Ectodermal cell (in vitro differentiated cells): ENCODE results near the gene ATP8B1.

Experiments used
- H3K27ac ChIP-seq: 2 replicates; pipeline ENCODE4 v1.7.0; 2013; ENCODE audit warnings: mild to moderate bottlenecking, low read depth, low read length; ENCODE audit not compliant: insufficient read depth, poor library complexity, severe bottlenecking
- H3K27me3 ChIP-seq: 2 replicates; pipeline ENCODE4 v1.7.0; 2013; ENCODE audit warnings: mild to moderate bottlenecking, low read length; ENCODE audit not compliant: insufficient read depth, control insufficient read depth, poor library complexity, severe bottlenecking
- H3K36me3 ChIP-seq: one replicate; pipeline ENCODE4 v1.7.0; 2013; ENCODE audit warnings: low read length; ENCODE audit not compliant: control insufficient read depth, insufficient read depth
- H3K4me1 ChIP-seq: one replicate; pipeline ENCODE4 v1.7.0; 2013; ENCODE audit warnings: low read length; ENCODE audit not compliant: control insufficient read depth, insufficient read depth
- H3K4me3 ChIP-seq: 2 replicates; pipeline ENCODE4 v1.7.0; 2013; ENCODE audit warnings: low read depth, low read length, control low read depth; ENCODE audit not compliant: insufficient read depth
- H3K9me3 ChIP-seq: 2 replicates; pipeline ENCODE4 v1.7.0; 2013; ENCODE audit warnings: mild to moderate bottlenecking, low read length, moderate library complexity; ENCODE audit not compliant: control insufficient read depth
- WGBS, 2 experiments: methylation state at CpG; one replicate each; pipeline ENCODE4 v1.1.7; 2013; ENCODE audit warnings: missing lambda C conversion rate in 2 of 2; 5-methylcytosine and 5-hydroxymethylcytosine counted together

Gene ATP8B1

GRCh38 chr18:57768537-57769326 lies 34.4 kb downstream of the ATP8B1 start:
- H3K36me3 ChIP-seq: no peaks in the 10 kb centered on the region
- no peak overlapping the region for H3K4me3 ChIP-seq
- WGBS, 2 experiments: 93 to 94% methylated on average over 8 of the region's 8 CpGs
- no peaks in the 10 kb centered on the region for H3K4me1 ChIP-seq
- no peak overlapping the region for H3K27ac ChIP-seq
- no peaks in the 10 kb centered on the region for H3K27me3 ChIP-seq
- no peaks in the 10 kb centered on the region for H3K9me3 ChIP-seq

DNA sequence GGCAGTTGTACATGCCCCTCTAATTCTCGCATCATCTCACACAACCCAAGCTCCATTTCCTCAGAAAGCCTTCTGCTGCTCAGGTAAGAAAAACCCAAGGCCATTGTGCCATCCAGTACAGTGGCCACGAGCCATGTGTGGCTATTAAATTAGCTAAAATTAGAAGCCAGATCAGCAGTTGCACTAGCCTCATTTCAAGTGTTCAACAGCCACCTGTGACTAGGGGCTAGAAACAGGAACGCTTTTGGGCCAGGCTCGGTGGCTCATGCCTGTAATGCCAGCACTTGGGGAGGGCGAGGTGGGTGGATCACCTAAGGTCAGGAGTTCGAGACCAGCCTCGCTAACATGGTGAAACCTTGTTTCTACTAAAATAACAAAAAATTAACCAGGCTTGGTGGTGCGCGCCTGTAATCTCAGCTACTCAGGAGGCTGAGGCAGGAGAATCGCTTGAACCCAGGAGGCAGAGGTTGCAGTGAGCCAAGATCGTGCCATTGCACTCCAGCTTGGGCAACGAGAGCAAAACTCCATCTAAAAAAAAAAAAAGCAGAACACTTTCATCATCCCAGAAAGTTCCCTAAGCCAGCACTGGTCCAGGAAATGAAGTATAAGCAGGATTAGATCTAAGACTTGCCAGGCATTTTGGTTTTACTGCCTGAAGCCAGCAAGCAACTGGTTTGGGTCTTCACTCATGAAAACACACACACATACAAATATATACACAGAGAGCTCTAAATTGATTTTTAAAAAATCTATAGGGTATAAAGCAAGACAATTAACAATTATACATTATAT lies 35.7 kb downstream of the ATP8B1 start:
- no peaks in the 10 kb centered on the region for H3K4me1 ChIP-seq
- WGBS, 2 experiments: 85 to 89% methylated on average over 12 of the region's 12 CpGs

DNA sequence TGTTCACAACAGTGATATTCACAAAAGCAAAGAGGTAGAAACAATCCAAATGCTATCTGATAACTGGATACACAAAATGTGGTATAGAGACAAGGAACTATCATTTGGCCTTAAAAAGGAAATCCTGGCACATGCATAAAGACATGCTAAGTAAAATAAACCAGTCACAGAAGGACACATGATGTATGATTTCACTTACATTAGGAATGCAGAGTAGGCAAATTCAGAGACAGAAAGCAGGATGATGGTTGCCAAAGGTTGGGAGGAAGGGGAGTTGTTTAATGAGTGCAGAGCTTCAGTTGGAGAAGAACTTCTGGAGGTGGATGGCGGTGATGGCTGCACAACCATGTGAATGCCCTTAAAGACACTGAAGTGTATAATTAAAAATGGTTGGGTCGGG lies 38.1 kb downstream of the ATP8B1 start:
- Histone ChIP-seq H3K27ac (no peak overlapping the region), H3K27me3 (no peaks in the 10 kb centered on the region), H3K4me1 (no peaks in the 10 kb centered on the region), H3K4me3 (no peak overlapping the region), H3K9me3 (no peaks in the 10 kb centered on the region), H3K36me3 (no peaks in the 10 kb centered on the region)
- 93 to 96% methylated on average over 2 of the region's 2 CpGs for WGBS, 2 experiments

More for the DNA sequence above, 35.7 kb downstream of the ATP8B1 start:
- no peaks in the 10 kb centered on the region for H3K27me3 ChIP-seq
- H3K27ac ChIP-seq: no peak overlapping the region
- H3K4me3 ChIP-seq: no peak overlapping the region
- H3K9me3 ChIP-seq: no peaks in the 10 kb centered on the region
- H3K36me3 ChIP-seq: no peaks in the 10 kb centered on the region

DNA sequence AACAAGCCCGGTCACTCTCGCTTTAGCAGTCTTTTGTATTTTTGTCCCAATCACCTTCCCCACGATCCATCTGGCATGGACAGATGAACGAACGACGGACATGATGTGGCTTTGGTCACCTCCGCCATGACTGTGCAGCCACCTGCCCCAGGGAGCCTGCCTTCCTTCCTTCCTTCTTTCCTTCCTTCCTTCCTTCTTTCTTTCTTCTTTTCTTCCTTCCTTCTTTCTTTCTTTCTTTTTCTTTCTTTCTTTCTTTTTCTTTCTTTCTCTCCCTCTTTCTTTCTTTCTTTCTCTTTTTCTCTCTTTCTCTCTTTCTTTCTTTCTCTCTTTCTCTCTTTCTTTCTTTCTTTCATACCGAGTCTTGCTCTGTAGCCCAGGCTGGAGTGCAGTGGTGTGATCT lies 39.0 kb downstream of the ATP8B1 start:
- H3K27me3 ChIP-seq: no peaks in the 10 kb centered on the region
- no peak overlapping the region for H3K27ac ChIP-seq
- no peaks in the 10 kb centered on the region for H3K4me1 ChIP-seq
- 86 to 88% methylated on average over 8 of the region's 8 CpGs for WGBS, 2 experiments
- no peaks in the 10 kb centered on the region for H3K36me3 ChIP-seq
- H3K4me3 ChIP-seq: no peak overlapping the region
- H3K9me3 ChIP-seq: no peaks in the 10 kb centered on the region

DNA sequence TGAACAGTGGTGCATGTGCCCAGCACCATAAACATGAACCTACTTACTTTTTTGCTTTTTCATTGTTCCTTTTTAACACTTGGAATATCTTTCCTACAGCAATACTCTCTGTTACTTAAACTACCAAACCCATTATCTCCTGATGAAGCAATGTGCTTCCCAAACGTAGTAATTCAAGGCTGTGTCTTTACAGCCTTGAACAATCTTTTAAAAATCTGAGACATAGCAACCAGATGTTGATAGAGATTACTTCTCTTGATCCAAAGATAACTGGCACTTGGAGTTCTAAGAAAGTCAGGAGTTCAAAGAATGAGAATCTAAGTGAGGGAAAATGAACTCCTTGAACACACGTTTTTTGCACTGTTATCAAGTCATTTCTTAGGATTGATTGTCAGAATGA lies 40.4 kb downstream of the ATP8B1 start:
- H3K36me3 ChIP-seq: no peaks in the 10 kb centered on the region
- no peak overlapping the region for H3K4me3 ChIP-seq
- H3K27ac ChIP-seq: no peak overlapping the region
- H3K9me3 ChIP-seq: no peaks in the 10 kb centered on the region
- H3K4me1 ChIP-seq: no peaks in the 10 kb centered on the region
- no peaks in the 10 kb centered on the region for H3K27me3 ChIP-seq
- WGBS, 2 experiments: 94 to 96% methylated on average over 2 of the region's 2 CpGs

- WGBS, 2 experiments: 95% methylated on average over 13 of the region's 13 CpGs
- no peaks in the 10 kb centered on the region for H3K9me3 ChIP-seq
- no peaks in the 10 kb centered on the region for H3K27me3 ChIP-seq
- H3K4me3 ChIP-seq: no peak overlapping the region
- no peak overlapping the region for H3K27ac ChIP-seq
- H3K4me1 ChIP-seq: no peaks in the 10 kb centered on the region
- H3K36me3 ChIP-seq: no peaks in the 10 kb centered on the region
Measured at GRCh38 chr18:57759650-57760049, 43.5 kb downstream of the ATP8B1 start.

GRCh38 chr18:57755473-57756067 lies 47.5 kb downstream of the ATP8B1 start:
- H3K9me3 ChIP-seq: no peaks in the 10 kb centered on the region
- 88 to 89% methylated on average over 7 of the region's 7 CpGs for WGBS, 2 experiments
- no peaks in the 10 kb centered on the region for H3K36me3 ChIP-seq
- H3K27me3 ChIP-seq: no peaks in the 10 kb centered on the region
- H3K27ac ChIP-seq: no peak overlapping the region
- no peaks in the 10 kb centered on the region for H3K4me1 ChIP-seq
- no peak overlapping the region for H3K4me3 ChIP-seq

DNA sequence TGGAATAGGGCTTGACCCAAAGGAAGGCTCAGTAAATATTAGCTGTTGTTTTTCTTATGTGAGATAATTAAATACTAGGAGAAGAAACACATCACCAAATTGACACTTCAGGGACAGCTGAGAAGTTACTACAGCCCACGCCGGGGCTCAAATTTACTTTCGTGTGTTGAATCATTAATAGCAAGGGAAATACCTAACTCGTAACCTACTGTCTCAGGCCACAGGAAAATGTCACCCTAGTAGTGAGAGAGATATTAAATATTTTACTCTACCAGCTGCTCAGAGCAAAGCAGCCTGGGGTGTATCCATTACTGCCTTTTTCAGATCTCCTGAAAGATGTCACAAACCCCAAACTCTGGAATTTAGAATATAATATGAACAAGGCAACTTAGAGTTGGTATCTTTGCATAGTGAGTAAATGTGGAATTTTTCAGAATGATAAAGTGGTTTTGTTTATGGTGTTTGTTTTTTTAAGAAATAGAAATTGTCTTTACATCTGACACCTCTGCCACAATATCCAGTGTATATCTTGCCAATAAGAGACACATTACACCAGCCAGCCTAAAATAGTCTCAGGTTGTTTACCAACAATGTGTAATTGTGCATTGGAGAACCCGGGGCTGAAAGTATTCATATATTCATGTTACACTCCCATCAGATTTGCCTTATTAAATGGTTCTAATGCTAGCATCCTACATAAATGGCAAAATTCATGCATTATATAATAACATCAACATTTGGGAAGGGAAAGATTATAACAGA lies 48.4 kb downstream of the ATP8B1 start:
- Histone ChIP-seq H3K36me3 (no peaks in the 10 kb centered on the region), H3K4me3 (no peak overlapping the region), H3K9me3 (no peaks in the 10 kb centered on the region), H3K4me1 (no peaks in the 10 kb centered on the region), H3K27me3 (no peaks in the 10 kb centered on the region), H3K27ac (no peak overlapping the region)
- 88 to 99% methylated on average over 5 of the region's 5 CpGs for WGBS, 2 experiments

DNA sequence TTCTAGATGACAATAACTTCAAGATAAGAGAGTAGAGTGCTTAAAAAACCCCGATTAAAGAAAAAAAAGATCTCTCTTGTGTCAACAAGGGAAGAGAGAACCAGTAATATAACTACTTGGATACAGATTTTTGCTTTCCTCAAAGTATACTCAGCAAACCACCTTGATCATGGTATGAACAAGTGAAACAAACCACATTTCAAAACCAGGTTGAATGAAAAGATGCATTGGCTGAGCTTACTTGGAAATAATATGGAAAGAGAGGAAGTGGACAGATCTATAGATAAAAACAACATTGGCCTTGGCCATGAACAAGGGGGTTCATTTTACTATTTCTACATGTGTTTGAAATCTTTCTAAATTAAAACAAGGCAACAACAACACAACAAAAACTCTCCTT lies 50.1 kb downstream of the ATP8B1 start:
- H3K4me1 ChIP-seq: no peaks in the 10 kb centered on the region
- H3K9me3 ChIP-seq: no peaks in the 10 kb centered on the region
- H3K4me3 ChIP-seq: no peak overlapping the region
- H3K27me3 ChIP-seq: no peaks in the 10 kb centered on the region
- H3K36me3 ChIP-seq: no peaks in the 10 kb centered on the region
- H3K27ac ChIP-seq: no peak overlapping the region
- WGBS, 2 experiments: 95% methylated on average over 1 of the region's 1 CpG; no CpG with 5 or more reads in 1 of the 2 experiments

DNA sequence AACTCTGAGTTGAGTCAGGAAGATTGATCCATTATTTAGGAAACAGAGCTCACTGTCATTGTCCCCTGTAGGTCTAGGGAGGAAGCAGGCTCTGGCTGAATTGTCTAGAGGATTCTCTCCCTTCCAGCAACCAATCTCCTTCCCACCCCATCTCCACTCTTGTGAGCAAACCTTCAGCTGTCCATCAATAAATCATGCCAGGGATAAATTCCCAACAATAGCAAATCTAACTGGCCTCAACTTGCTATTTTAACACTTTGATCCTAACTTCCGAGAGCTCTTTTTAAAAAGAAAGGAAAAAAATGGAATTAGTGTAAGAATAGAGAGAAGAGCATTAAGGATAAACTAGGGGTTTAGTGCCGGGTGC lies 53.5 kb downstream of the ATP8B1 start:
- H3K27ac ChIP-seq: no peak overlapping the region
- no peaks in the 10 kb centered on the region for H3K4me1 ChIP-seq
- H3K4me3 ChIP-seq: no peak overlapping the region
- no peaks in the 10 kb centered on the region for H3K36me3 ChIP-seq
- H3K27me3 ChIP-seq: no peaks in the 10 kb centered on the region
- 94 to 96% methylated on average over 2 of the region's 2 CpGs for WGBS, 2 experiments
- no peaks in the 10 kb centered on the region for H3K9me3 ChIP-seq
